Heart right ventricle (tissue), 16 donors: ENCODE data around the gene CASP6. TPM values are rescaled to one million over a fixed set of nuclear protein-coding genes. Genes with fewer than 3 reads are reported as not detected.
"Not testable (repeated sequence)": the region's sequence is repeated elsewhere in the genome, so short reads cannot be mapped to it uniquely, and the experiment has no call there.

Experiments
- ATAC-seq, 8 donors: fragments of 200-7000 bp; cut with Tn5 transposase; one replicate each; pipeline ENCODE4 v1.9.1; 2020; ENCODE audit warnings: mild to moderate bottlenecking in 8 of 8, moderate library complexity in 8 of 8, moderate number of reproducible peaks in 1 of 8
- DNase-seq, 2 donors: peaks; one replicate each; pipeline ENCODE4 v3.0.0-alpha.2; 2020
- H3K27ac ChIP-seq, 10 donors: fragments of 200-600 bp; sonication (generic) in 2 of 10; one replicate each; pipeline versions ENCODE4 v1.5.0 to v1.8.0; 2020 to 2022; ENCODE audit warnings: mild to moderate bottlenecking in 3 of 10
- H3K27me3 ChIP-seq, 7 donors: fragments of 200-600 bp; one replicate each; pipeline ENCODE4 v1.8.0; 2021 to 2022; ENCODE audit warnings: mild to moderate bottlenecking in 2 of 7
- H3K36me3 ChIP-seq, 9 donors: fragments of 200-600 bp; sonication (generic) in 1 of 9; one replicate each; pipeline versions ENCODE4 v1.5.0 to v1.8.0; 2020 to 2022; ENCODE audit warnings: mild to moderate bottlenecking in 2 of 9
- H3K4me1 ChIP-seq, 9 donors: fragments of 200-600 bp; sonication (generic) in 1 of 9; one replicate each; pipeline versions ENCODE4 v1.5.0 to v1.8.0; 2020 to 2022; ENCODE audit warnings: mild to moderate bottlenecking in 4 of 9
- H3K4me3 ChIP-seq, 10 donors: fragments of 200-600 bp; sonication (generic) in 2 of 10; one replicate each; pipeline versions ENCODE4 v1.5.0 to v1.8.0; 2020 to 2022; ENCODE audit warnings: mild to moderate bottlenecking in 7 of 10, moderate library complexity in 2 of 10
- H3K9me3 ChIP-seq, 11 donors: fragments of 200-600 bp in 10 of 11; sonication (generic) in 2 of 11; one replicate each; pipeline versions ENCODE4 v1.5.0 to v1.8.0; 2013 to 2022; ENCODE audit warnings: mild to moderate bottlenecking in 2 of 11, control low read depth in 1 of 11, moderate library complexity in 1 of 11
- WGBS, 2 donors: extraction: QIAGEN DNeasy Blood & Tissue Kit; methylation state at CpG; one replicate each; pipeline ENCODE4 v1.1.7; 2013; ENCODE audit warnings: inconsistent platforms in 1 of 2; 5-methylcytosine and 5-hydroxymethylcytosine counted together
- intact Hi-C, 10 donors: fragments of 100-400 bp; cut with DNase I; formaldehyde crosslinking; loops; one replicate each; pipeline versions ENCODE4 v1.11.1 to v1.14.2; 2022
- polyA plus RNA-seq, 2 donors: library from polyadenylated mRNA; stranded (reverse); fragments of 200-250 nt; gene quantifications; one replicate each; pipeline ENCODE4 v1.2.3, GENCODE V29; 2013
- total RNA-seq, 10 donors: library from RNA; stranded (reverse); fragmentation: NEBNext Ultra II Directional in 3 of 10; extraction: Animal tissue kit (Norgen Biotek cat#: 25700) in 3 of 10; gene quantifications; one replicate each; pipeline versions ENCODE4 v1.2.1 to v1.2.4, GENCODE V29; 2021 to 2023
- TF ChIP-seq, protein P1 (sequence below), 9 donors: fragments of 200-600 bp; sonication (generic) in 2 of 9; IDR thresholded peaks; one replicate each; pipeline versions ENCODE4 v1.5.0 to v1.8.0; 2021 to 2022; ENCODE audit warnings: antibody characterized with exemption in 9 of 9, mild to moderate bottlenecking in 5 of 9, moderate library complexity in 1 of 9
- donor health status: Arrhythmogenic right ventricular cardiomyopathy.
- donor health status: ischemic (EF 13 %, LVEDD 7.1; RV severe dilation, severe dysfunction).
- donor health status: healthy with polysubstance abuse.
- donor health status: DM: no; HTN: yes; CAD: no.
- donor health status: DM: no; HTN: no; CAD: no.
- donor health status: ischemic (EF 25% LVEDD 6.9; RV normal size, moderate dysfunction).
- donor health status: ischemic (EF 25% LVEDD 5.7; RV mildly dilated, moderate dysfunction).
- donor health status: healthy.
- donor health status: DM: yes; HTN: yes; CAD: no.
- donor health status: Ischemic cardiomyopathy.
- donor health status: ischemic (EF 35%, LVEDD 5.7; RV mildly dilated, moderate dysfunction).
- donor health status: nonischemic (EF 11% LVEDD 7.7; RV severe dilation, severe dysfunction).
- donor health status: DM: yes; HTN: yes; CAD: no.
- donor health status: PGD.
- donor health status: ischemic (EF 29% LVEDD 5.4; RV normal size, mild dysfunction).
- donor health status: nonischemic (EF 23%, LVEDD 6.1; RV moderate dilation, normal function).

The CASP6 gene
- total and polyA plus RNA-seq, 12 donors: 3.0 to 10.2 (median 6.2) TPM

DNA sequence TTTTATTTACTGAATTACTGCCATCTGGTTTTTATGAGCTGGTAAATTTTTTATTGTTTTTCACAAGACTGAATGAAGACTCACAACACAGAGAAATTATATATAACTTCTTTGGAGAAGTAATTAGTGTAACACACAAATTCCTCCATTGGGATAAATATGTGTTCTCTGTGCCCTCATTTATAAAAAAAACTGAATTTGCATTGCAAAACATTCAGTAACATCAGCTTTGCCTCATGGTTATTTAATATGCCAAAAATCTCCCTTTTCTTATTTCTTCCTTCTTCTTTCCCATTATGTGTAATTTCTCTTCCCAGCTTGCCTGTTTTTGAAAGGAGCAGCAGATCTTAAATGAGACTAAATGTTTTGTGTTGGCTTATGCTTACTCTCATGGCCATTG is 18.5 kb downstream of the CASP6 start:
- DNase-seq (no peak), ATAC-seq (no peak)
- H3K4me1 ChIP-seq: no peaks in the 10 kb centered on the region
- H3K4me3 ChIP-seq: no peak overlapping the region
- intact Hi-C loops: no loop called here
- H3K27ac ChIP-seq: no peak overlapping the region
- no peaks in the 10 kb centered on the region for H3K9me3 ChIP-seq
- TF ChIP-seq, protein P1, sequence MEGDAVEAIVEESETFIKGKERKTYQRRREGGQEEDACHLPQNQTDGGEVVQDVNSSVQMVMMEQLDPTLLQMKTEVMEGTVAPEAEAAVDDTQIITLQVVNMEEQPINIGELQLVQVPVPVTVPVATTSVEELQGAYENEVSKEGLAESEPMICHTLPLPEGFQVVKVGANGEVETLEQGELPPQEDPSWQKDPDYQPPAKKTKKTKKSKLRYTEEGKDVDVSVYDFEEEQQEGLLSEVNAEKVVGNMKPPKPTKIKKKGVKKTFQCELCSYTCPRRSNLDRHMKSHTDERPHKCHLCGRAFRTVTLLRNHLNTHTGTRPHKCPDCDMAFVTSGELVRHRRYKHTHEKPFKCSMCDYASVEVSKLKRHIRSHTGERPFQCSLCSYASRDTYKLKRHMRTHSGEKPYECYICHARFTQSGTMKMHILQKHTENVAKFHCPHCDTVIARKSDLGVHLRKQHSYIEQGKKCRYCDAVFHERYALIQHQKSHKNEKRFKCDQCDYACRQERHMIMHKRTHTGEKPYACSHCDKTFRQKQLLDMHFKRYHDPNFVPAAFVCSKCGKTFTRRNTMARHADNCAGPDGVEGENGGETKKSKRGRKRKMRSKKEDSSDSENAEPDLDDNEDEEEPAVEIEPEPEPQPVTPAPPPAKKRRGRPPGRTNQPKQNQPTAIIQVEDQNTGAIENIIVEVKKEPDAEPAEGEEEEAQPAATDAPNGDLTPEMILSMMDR (IDR thresholded peaks at IDR 0.05): no peak
- no peaks in the 10 kb centered on the region for H3K27me3 ChIP-seq
- H3K36me3 ChIP-seq: peaks cover 0 to 62% (median 10%) of the 10 kb centered on the region in 9 donors

DNA sequence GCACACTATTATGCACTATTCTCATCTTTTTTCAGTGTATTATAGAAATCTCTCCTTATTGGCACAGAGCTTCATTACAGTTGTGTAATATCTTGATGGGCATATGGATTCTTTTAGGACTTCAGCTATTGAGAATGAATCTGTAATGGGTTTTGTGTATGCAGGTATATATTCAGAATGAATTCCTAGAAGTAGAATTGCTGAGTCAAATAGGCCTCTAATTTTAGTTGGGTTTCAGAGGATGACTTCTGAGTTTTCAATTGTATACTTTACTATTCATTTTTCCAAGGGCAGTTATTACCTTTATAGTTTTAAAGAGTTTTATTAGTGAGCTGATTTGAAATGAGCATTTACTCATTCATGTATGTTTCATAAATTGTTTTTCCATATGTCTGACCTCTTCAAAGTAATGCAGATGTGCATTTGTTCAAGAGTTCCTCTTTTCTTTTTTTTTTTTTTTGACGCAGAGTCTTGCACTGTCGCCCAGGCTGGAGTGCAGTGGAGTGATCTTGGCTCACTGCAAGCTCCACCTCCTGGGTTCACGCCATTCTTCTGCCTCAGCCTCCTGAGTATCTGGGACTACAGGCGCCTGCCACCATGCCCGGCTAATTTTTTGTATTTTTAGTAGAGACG is 19.5 kb downstream of the CASP6 start:
- TF ChIP-seq, protein P1 (IDR thresholded peaks at IDR 0.05): no peak
- H3K27ac ChIP-seq: no peak overlapping the region
- no peak overlapping the region for H3K4me3 ChIP-seq
- no peaks in the 10 kb centered on the region for H3K27me3 ChIP-seq
- peaks cover 0 to 52% (median 6%) of the 10 kb centered on the region in 9 donors for H3K36me3 ChIP-seq
- intact Hi-C loops: no loop called here
- 92 to 93% methylated on average over 6 of the region's 6 CpGs for WGBS, 2 donors
- DNase-seq (no peak), ATAC-seq (no peak)
- no peaks in the 10 kb centered on the region for H3K9me3 ChIP-seq
- no peaks in the 10 kb centered on the region for H3K4me1 ChIP-seq

- TF ChIP-seq, protein P1 (IDR thresholded peaks at IDR 0.05): no peak
- no peaks in the 10 kb centered on the region for H3K27me3 ChIP-seq
- no peak overlapping the region for H3K4me3 ChIP-seq
- H3K27ac ChIP-seq: no peak overlapping the region
- ATAC-seq (no peak), DNase-seq (no peak)
- no peaks in the 10 kb centered on the region for H3K9me3 ChIP-seq
- no peaks in the 10 kb centered on the region for H3K4me1 ChIP-seq
- 98 to 99% methylated on average over 2 of the region's 2 CpGs for WGBS, 2 donors
- peaks cover 0 to 44% (median 6%) of the 10 kb centered on the region in 9 donors for H3K36me3 ChIP-seq
- intact Hi-C loops: no loop called here
Observed at GRCh38 chr4:109682875-109683274, 20.4 kb downstream of the CASP6 start.

- H3K4me3 ChIP-seq, intact Hi-C loops, ATAC-seq, H3K36me3 ChIP-seq, H3K27me3 ChIP-seq, H3K9me3 ChIP-seq, H3K4me1 ChIP-seq, H3K27ac ChIP-seq, DNase-seq: not testable (repeated sequence)
- 99% methylated on average over 14 of the region's 14 CpGs for WGBS, 2 donors
Observed at GRCh38 chr4:109678925-109679324, 24.3 kb downstream of the CASP6 start.

- H3K27ac ChIP-seq, H3K9me3 ChIP-seq, ATAC-seq, intact Hi-C loops, DNase-seq, H3K4me3 ChIP-seq, H3K27me3 ChIP-seq, H3K4me1 ChIP-seq, H3K36me3 ChIP-seq: not testable (repeated sequence)
- WGBS, 2 donors: 96 to 97% methylated on average over 28 of the region's 28 CpGs
Observed at GRCh38 chr4:109678472-109678871, 24.8 kb downstream of the CASP6 start.
